ENCODE results near the gene FLT1.

- TF ChIP-seq POLR2AphosphoS5 (IDR thresholded peaks at IDR 0.05) (no peak), CTCF (IDR thresholded peaks at IDR 0.05) (no peak), POLR2A (IDR thresholded peaks at IDR 0.05) (no peak)
Observed at GRCh38 chr13:28474491-28475134, 20.3 kb downstream of the FLT1 start.
